ENCODE results near the gene DCTN1. TPM values are rescaled to one million over a fixed set of nuclear protein-coding genes. Genes with fewer than 3 reads are reported as not detected.

The DCTN1 gene
- total and polyA plus RNA-seq, 2 donors = 54.3 to 68.2 TPM

DNA sequence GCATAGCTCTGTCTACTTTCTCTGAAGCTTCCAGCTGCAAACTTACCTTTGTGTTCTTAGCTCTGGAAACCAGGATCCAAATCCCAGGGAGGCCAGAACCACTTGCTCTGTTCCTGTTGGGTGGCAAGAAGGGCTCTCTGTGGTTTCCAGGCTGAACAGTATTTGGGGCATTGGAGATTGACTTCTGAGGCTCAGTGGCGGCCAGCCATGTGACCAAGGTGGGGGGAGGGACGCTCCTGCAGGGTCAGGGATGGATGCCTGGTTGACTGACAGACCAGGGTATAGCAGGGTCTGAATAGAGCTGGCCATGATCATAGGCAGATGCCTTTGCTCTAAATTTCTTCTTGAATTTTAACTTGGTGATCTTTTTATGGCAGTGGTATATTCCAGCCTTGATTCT is 52.0 kb downstream of the DCTN1 start:
- Histone ChIP-seq H3K9me3 (ENCODE audit: control insufficient read depth in 2 of 2, insufficient read depth in 1 of 2, low read length in 1 of 2) (no peaks in the 10 kb centered on the region), H3K27me3 (ENCODE audit: control insufficient read depth in 2 of 2, insufficient read depth in 1 of 2, low read length in 1 of 2) (no peaks in the 10 kb centered on the region), H3K4me1 (ENCODE audit: control insufficient read depth in 2 of 2, insufficient read depth in 2 of 2, low read length in 2 of 2) (no peaks in the 10 kb centered on the region), H3K4me3 (ENCODE audit: low read length in 2 of 2) (no peak overlapping the region), H3K27ac (ENCODE audit: low read depth in 1 of 2, low read length in 1 of 2) (no peak overlapping the region), H3K36me3 (ENCODE audit: control insufficient read depth in 2 of 2, insufficient read depth in 2 of 2, low read length in 1 of 2) (no peaks in the 10 kb centered on the region)
- DNase-seq (ENCODE audit: low read depth in 6 of 9, low spot score in 9 of 9) = no peak
- 97% methylated on average over 2 of the region's 2 CpGs for WGBS

DNA sequence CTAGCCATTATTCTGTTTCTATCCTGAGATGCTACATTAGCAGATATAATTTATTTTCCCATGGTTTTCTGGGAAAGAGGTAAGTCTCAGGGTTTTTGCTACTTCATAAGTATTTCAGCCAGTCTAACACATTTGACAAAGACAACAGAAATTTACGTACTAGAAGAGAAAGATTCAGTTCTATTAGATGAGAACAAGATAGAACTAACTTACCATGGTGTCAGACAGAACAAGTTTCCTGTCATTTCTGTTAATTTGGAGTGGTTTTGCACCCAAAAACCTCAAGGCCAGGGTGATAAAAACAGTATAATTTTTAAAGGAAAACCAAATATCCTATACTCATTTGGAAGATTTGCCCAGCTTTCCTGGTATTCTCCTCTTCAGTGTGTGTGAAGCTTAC is 52.5 kb downstream of the DCTN1 start:
- 93% methylated on average over 1 of the region's 1 CpG for WGBS
- Histone ChIP-seq H3K9me3 (ENCODE audit: control insufficient read depth in 2 of 2, insufficient read depth in 1 of 2, low read length in 1 of 2) (no peaks in the 10 kb centered on the region), H3K4me3 (ENCODE audit: low read length in 2 of 2) (no peak overlapping the region), H3K27me3 (ENCODE audit: control insufficient read depth in 2 of 2, insufficient read depth in 1 of 2, low read length in 1 of 2) (no peaks in the 10 kb centered on the region), H3K4me1 (ENCODE audit: control insufficient read depth in 2 of 2, insufficient read depth in 2 of 2, low read length in 2 of 2) (no peaks in the 10 kb centered on the region), H3K36me3 (ENCODE audit: control insufficient read depth in 2 of 2, insufficient read depth in 2 of 2, low read length in 1 of 2) (no peaks in the 10 kb centered on the region), H3K27ac (ENCODE audit: low read depth in 1 of 2, low read length in 1 of 2) (no peak overlapping the region)
- DNase-seq (ENCODE audit: low read depth in 6 of 9, low spot score in 9 of 9) = no peak

DNA sequence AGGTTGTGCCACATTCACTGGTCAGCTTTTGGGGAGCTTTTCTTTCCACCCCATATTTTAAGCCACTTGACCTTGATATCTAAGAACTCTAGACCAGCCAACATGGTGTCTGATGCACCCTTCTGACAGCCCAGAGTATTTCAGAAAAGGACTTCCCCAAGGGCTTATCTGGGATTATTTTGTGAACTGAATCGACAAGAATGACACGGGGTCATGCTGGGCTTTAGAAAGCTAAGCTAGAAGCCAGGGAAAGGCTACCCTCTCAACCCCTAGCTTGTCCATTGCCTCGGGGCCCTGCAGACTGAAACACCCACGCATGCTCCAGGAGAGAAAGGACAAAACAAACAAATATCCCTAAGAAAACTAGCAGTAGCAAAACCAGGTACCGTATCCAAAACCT is 52.9 kb downstream of the DCTN1 start:
- Histone ChIP-seq H3K36me3 (ENCODE audit: control insufficient read depth in 2 of 2, insufficient read depth in 2 of 2, low read length in 1 of 2) (no peaks in the 10 kb centered on the region), H3K4me1 (ENCODE audit: control insufficient read depth in 2 of 2, insufficient read depth in 2 of 2, low read length in 2 of 2) (no peaks in the 10 kb centered on the region), H3K27ac (ENCODE audit: low read depth in 1 of 2, low read length in 1 of 2) (no peak overlapping the region), H3K27me3 (ENCODE audit: control insufficient read depth in 2 of 2, insufficient read depth in 1 of 2, low read length in 1 of 2) (no peaks in the 10 kb centered on the region), H3K4me3 (ENCODE audit: low read length in 2 of 2) (no peak overlapping the region), H3K9me3 (ENCODE audit: control insufficient read depth in 2 of 2, insufficient read depth in 1 of 2, low read length in 1 of 2) (no peaks in the 10 kb centered on the region)
- no peak for DNase-seq (ENCODE audit: low read depth in 6 of 9, low spot score in 9 of 9)
- 94% methylated on average over 5 of the region's 5 CpGs for WGBS

DNA sequence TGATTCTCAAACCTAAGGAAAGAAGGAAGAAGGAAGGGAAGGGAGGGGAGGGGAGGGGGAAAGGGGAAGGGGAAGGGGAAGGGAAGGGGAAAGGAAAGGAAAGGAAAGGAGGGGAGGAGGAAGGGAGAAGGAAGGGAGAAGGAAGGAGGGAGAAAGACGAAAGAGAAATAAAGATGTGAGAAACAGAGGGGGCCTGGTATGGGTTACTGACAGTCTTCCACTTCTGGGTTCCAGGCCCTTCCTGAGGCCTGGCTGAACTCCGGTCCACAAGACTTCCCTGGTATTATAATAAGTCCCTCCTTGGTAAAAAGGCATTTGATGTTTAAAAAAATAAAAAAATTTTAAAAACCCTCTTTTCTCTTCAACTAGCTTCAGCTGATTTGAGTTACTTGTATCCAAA is 54.3 kb downstream of the DCTN1 start:
- no peak for DNase-seq (ENCODE audit: low read depth in 6 of 9, low spot score in 9 of 9)
- H3K4me1 ChIP-seq (ENCODE audit: control insufficient read depth in 2 of 2, insufficient read depth in 2 of 2, low read length in 2 of 2) = no peaks in the 10 kb centered on the region
- H3K4me3 ChIP-seq (ENCODE audit: low read length in 2 of 2) = no peak overlapping the region
- H3K36me3 ChIP-seq (ENCODE audit: control insufficient read depth in 2 of 2, insufficient read depth in 2 of 2, low read length in 1 of 2) = no peaks in the 10 kb centered on the region
- 97% methylated on average over 2 of the region's 2 CpGs for WGBS
- no peak overlapping the region for H3K27ac ChIP-seq (ENCODE audit: low read depth in 1 of 2, low read length in 1 of 2)
- H3K9me3 ChIP-seq (ENCODE audit: control insufficient read depth in 2 of 2, insufficient read depth in 1 of 2, low read length in 1 of 2) = no peaks in the 10 kb centered on the region
- H3K27me3 ChIP-seq (ENCODE audit: control insufficient read depth in 2 of 2, insufficient read depth in 1 of 2, low read length in 1 of 2) = no peaks in the 10 kb centered on the region

DNA sequence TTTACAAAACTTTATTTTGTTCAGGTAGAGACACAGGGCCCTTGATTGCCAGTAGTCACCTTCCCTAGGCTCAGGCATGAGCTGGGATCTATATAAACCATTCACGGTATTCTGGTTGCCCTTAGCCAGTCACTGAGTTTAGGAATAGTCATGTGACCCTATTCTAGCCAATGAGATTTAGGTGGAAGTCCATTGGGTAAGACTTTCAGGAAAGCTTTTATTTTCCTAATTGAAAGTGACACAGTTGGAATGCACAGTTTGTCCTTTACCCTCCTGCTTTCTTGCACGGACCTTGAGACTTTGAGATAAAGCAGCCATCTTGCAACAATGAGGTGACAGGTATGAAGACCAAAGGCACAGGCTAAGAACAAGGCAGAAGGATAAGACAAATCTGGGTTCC is 58.4 kb downstream of the DCTN1 start:
- H3K4me3 ChIP-seq (ENCODE audit: low read length in 2 of 2) = no peak overlapping the region
- H3K27ac ChIP-seq (ENCODE audit: low read depth in 1 of 2, low read length in 1 of 2) = no peak overlapping the region
- no peak for DNase-seq (ENCODE audit: low read depth in 6 of 9, low spot score in 9 of 9)
- 98% methylated on average over 2 of the region's 2 CpGs for WGBS
- H3K36me3 ChIP-seq (ENCODE audit: control insufficient read depth in 2 of 2, insufficient read depth in 2 of 2, low read length in 1 of 2) = no peaks in the 10 kb centered on the region
- H3K9me3 ChIP-seq (ENCODE audit: control insufficient read depth in 2 of 2, insufficient read depth in 1 of 2, low read length in 1 of 2) = no peaks in the 10 kb centered on the region
- H3K27me3 ChIP-seq (ENCODE audit: control insufficient read depth in 2 of 2, insufficient read depth in 1 of 2, low read length in 1 of 2) = no peaks in the 10 kb centered on the region
- H3K4me1 ChIP-seq (ENCODE audit: control insufficient read depth in 2 of 2, insufficient read depth in 2 of 2, low read length in 2 of 2) = no peaks in the 10 kb centered on the region

DNA sequence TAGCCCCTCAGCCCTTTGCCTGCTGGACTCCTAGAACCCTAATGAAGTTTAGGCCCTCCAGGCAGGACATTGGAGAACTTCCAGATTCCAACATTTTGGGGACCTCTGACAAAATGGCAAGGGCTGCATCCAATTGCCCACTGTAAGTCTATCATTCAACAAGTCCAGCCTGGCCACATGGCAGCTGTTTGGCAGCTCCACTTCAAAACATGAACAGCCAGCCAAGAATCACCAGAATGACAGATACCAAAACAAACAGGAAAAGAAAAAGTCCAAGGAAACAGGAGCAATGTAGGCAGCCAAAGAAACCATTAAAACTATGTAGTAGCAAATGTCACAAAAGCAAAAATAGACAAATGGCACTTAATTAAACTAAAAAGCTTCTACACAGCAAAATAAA is 62.4 kb downstream of the DCTN1 start:
- H3K27me3 ChIP-seq (ENCODE audit: control insufficient read depth in 2 of 2, insufficient read depth in 1 of 2, low read length in 1 of 2) = no peaks in the 10 kb centered on the region
- H3K4me3 ChIP-seq (ENCODE audit: low read length in 2 of 2) = no peak overlapping the region
- DNase-seq (ENCODE audit: low read depth in 6 of 9, low spot score in 9 of 9) = no peak

DNA sequence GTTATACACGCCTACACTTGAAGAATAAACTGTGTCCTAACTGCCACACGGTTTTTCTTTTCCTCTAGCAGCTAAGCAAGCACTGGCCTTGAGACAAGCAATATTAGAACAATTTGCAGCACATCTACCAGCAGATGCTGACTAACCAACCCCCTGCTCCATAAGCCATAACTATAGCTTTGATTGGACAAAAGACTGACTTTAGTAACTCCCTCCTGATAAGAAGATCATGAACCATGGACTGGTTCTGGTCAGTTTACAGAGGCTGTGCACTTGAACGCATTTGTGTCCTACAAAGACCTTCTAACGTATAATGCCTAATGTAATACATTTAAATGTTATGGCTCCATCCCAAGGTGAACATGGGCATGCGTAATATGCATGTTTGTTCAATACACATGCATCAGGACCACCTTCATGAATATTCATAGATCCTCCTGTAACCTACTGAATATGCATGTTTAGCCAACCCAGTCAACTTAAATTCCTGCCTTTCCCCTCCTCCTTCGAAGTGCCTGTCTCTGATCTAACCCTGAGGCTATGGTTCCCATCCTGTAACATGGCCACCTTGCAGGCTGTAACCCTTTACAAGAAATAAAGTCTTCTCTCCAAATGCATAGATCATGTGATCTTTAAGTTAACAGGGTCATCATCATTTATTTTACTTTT is 63.4 kb downstream of the DCTN1 start:
- Histone ChIP-seq H3K4me1 (ENCODE audit: control insufficient read depth in 2 of 2, insufficient read depth in 2 of 2, low read length in 2 of 2) (no peaks in the 10 kb centered on the region), H3K27me3 (ENCODE audit: control insufficient read depth in 2 of 2, insufficient read depth in 1 of 2, low read length in 1 of 2) (no peaks in the 10 kb centered on the region), H3K36me3 (ENCODE audit: control insufficient read depth in 2 of 2, insufficient read depth in 2 of 2, low read length in 1 of 2) (no peaks in the 10 kb centered on the region), H3K27ac (ENCODE audit: low read depth in 1 of 2, low read length in 1 of 2) (no peak overlapping the region), H3K9me3 (ENCODE audit: control insufficient read depth in 2 of 2, insufficient read depth in 1 of 2, low read length in 1 of 2) (no peaks in the 10 kb centered on the region), H3K4me3 (ENCODE audit: low read length in 2 of 2) (no peak overlapping the region)
- 81% methylated on average over 6 of the region's 6 CpGs for WGBS
- no peak for DNase-seq (ENCODE audit: low read depth in 6 of 9, low spot score in 9 of 9)

More for the DNA sequence above, 62.4 kb downstream of the DCTN1 start:
- Histone ChIP-seq H3K4me1 (ENCODE audit: control insufficient read depth in 2 of 2, insufficient read depth in 2 of 2, low read length in 2 of 2) (no peaks in the 10 kb centered on the region), H3K9me3 (ENCODE audit: control insufficient read depth in 2 of 2, insufficient read depth in 1 of 2, low read length in 1 of 2) (no peaks in the 10 kb centered on the region), H3K36me3 (ENCODE audit: control insufficient read depth in 2 of 2, insufficient read depth in 2 of 2, low read length in 1 of 2) (no peaks in the 10 kb centered on the region), H3K27ac (ENCODE audit: low read depth in 1 of 2, low read length in 1 of 2) (no peak overlapping the region)

DNA sequence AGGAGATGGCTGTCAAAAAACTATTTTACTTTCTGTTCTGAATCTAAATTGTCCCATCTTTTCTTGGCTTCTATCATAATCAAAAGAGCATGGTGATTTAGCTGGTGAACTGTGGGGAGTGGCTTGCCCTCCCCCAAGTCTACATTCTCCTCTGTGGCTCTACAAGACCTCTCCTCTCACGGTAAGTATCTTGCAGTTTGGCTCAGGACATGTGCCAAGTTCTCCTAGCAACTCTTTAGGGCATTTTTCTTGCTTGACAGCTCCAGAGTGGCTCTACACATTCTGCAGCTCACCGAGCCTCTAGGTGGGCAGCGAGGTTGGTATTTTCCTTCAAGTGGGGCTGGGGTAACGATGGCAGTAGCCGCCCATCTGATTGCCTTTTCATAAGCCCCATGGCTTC is 66.0 kb downstream of the DCTN1 start:
- Histone ChIP-seq H3K27ac (ENCODE audit: low read depth in 1 of 2, low read length in 1 of 2) (no peak overlapping the region), H3K9me3 (ENCODE audit: control insufficient read depth in 2 of 2, insufficient read depth in 1 of 2, low read length in 1 of 2) (no peaks in the 10 kb centered on the region), H3K27me3 (ENCODE audit: control insufficient read depth in 2 of 2, insufficient read depth in 1 of 2, low read length in 1 of 2) (no peaks in the 10 kb centered on the region), H3K4me1 (ENCODE audit: control insufficient read depth in 2 of 2, insufficient read depth in 2 of 2, low read length in 2 of 2) (no peaks in the 10 kb centered on the region), H3K36me3 (ENCODE audit: control insufficient read depth in 2 of 2, insufficient read depth in 2 of 2, low read length in 1 of 2) (no peaks in the 10 kb centered on the region), H3K4me3 (ENCODE audit: low read length in 2 of 2) (no peak overlapping the region)
- DNase-seq (ENCODE audit: low read depth in 6 of 9, low spot score in 9 of 9) = no peak
- 96% methylated on average over 5 of the region's 5 CpGs for WGBS

DNA sequence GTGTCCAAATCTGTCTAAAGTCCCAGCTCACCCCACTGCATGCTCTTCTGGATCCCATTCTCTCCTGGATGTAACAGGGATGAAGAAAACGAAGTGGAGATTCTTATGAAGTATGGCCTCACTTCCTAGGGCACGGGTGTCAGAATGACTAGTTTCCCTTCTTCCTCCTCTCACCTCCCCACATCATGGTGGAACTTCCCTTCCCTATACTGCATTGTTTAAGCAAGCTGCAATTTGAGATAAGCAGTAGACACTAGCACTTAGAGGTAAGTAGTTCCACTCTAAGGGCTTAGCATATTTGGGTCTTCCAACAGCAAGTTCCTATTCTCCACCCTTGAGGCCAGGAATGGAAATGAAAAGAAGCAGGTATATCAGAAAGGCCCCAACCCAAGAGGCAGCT is 66.6 kb downstream of the DCTN1 start:
- WGBS = 92% methylated on average over 2 of the region's 2 CpGs
- no peak for DNase-seq (ENCODE audit: low read depth in 6 of 9, low spot score in 9 of 9)
- H3K4me1 ChIP-seq (ENCODE audit: control insufficient read depth in 2 of 2, insufficient read depth in 2 of 2, low read length in 2 of 2) = no peaks in the 10 kb centered on the region
- no peaks in the 10 kb centered on the region for H3K9me3 ChIP-seq (ENCODE audit: control insufficient read depth in 2 of 2, insufficient read depth in 1 of 2, low read length in 1 of 2)
- no peaks in the 10 kb centered on the region for H3K36me3 ChIP-seq (ENCODE audit: control insufficient read depth in 2 of 2, insufficient read depth in 2 of 2, low read length in 1 of 2)
- H3K27me3 ChIP-seq (ENCODE audit: control insufficient read depth in 2 of 2, insufficient read depth in 1 of 2, low read length in 1 of 2) = no peaks in the 10 kb centered on the region
- H3K4me3 ChIP-seq (ENCODE audit: low read length in 2 of 2) = no peak overlapping the region
- no peak overlapping the region for H3K27ac ChIP-seq (ENCODE audit: low read depth in 1 of 2, low read length in 1 of 2)

DNA sequence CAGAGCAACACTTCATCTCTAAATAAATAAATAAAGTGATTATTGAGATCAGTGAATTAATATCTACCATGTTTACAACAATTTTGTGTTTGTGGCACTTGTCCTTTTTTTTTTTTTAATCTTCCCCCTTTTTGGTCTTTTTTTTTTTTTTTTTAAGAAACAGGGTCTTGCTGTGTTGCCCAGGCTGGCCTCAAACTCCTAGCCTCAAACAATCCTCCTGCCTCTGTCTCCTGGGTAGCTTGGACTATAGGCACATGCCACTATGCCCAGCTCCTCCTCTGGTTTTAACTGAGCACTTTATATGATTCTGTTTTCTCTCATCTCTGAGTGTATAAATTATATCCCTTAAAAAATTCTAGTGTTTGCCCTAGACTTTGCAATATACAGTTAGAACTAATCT is 67.2 kb downstream of the DCTN1 start:
- H3K9me3 ChIP-seq (ENCODE audit: control insufficient read depth in 2 of 2, insufficient read depth in 1 of 2, low read length in 1 of 2) = no peaks in the 10 kb centered on the region
- H3K36me3 ChIP-seq (ENCODE audit: control insufficient read depth in 2 of 2, insufficient read depth in 2 of 2, low read length in 1 of 2) = no peaks in the 10 kb centered on the region

More for the DNA sequence above, 67.2 kb downstream of the DCTN1 start:
- Histone ChIP-seq H3K27me3 (ENCODE audit: control insufficient read depth in 2 of 2, insufficient read depth in 1 of 2, low read length in 1 of 2) (no peaks in the 10 kb centered on the region), H3K4me1 (ENCODE audit: control insufficient read depth in 2 of 2, insufficient read depth in 2 of 2, low read length in 2 of 2) (no peaks in the 10 kb centered on the region), H3K27ac (ENCODE audit: low read depth in 1 of 2, low read length in 1 of 2) (no peak overlapping the region), H3K4me3 (ENCODE audit: low read length in 2 of 2) (no peak overlapping the region)
- no peak for DNase-seq (ENCODE audit: low read depth in 6 of 9, low spot score in 9 of 9)
